HUES64 (cell line): ENCODE data around the gene PTPN2.
"Not testable (repeated sequence)": the region's sequence is repeated elsewhere in the genome, so short reads cannot be mapped to it uniquely, and the experiment has no call there.

Experiments
- H3K27ac ChIP-seq: 2 replicates; pipeline ENCODE4 v1.7.0; 2013; ENCODE audit warnings: low read depth, low read length, inconsistent platforms
- H3K27me3 ChIP-seq: 2 replicates; pipeline ENCODE4 v1.6.1; 2013; ENCODE audit warnings: mild to moderate bottlenecking, low read length; ENCODE audit not compliant: insufficient read depth
- H3K36me3 ChIP-seq: 2 replicates; pipeline ENCODE4 v1.6.1; 2013; ENCODE audit warnings: mild to moderate bottlenecking, low read length; ENCODE audit not compliant: insufficient read depth
- H3K4me1 ChIP-seq: 2 replicates; pipeline ENCODE4 v1.6.1; 2013; ENCODE audit warnings: mild to moderate bottlenecking, low read length, moderate library complexity; ENCODE audit not compliant: insufficient read depth
- H3K4me3 ChIP-seq: 2 replicates; pipeline ENCODE4 v1.5.1; 2013; ENCODE audit warnings: mild to moderate bottlenecking, low read length, moderate library complexity
- H3K9ac ChIP-seq: 2 replicates; pipeline ENCODE4 v1.6.1; 2013; ENCODE audit warnings: mild to moderate bottlenecking, low read depth, low read length
- H3K9me3 ChIP-seq: 2 replicates; pipeline ENCODE4 v1.6.1; 2013; ENCODE audit warnings: low read depth, low read length; ENCODE audit not compliant: insufficient read depth
- WGBS: fragments of 150-250, 120-280 bp; methylation state at CpG from one replicate; pipeline ENCODE4 v1.1.7; 2013; ENCODE audit warnings: missing lambda C conversion rate; 5-methylcytosine and 5-hydroxymethylcytosine counted together

PTPN2 gene

GRCh38 chr18:12782521-12782920 lies 101.5 kb downstream of the PTPN2 start:
- WGBS: 86% methylated on average over 6 of the region's 6 CpGs
- no peak overlapping the region for H3K27ac ChIP-seq

DNA sequence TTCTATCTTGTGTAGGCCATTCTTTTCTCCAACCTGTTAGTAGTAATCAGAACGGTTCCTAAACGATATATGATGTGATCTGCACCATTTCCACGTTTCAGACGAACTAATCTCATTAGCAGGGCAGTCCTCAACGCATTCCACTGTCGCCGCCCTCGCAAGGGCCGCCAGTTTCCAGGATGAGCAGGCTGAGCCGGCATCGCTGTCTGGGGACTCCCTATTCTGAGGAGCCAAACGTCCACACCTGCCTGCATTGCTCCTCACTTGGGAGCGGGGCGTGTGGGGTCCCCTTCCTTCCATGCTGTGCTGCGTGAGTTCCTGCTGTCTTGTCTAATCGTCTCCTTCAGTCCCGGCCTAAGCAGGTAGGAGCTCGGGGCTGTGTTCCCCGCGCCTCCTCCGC lies 104.6 kb downstream of the PTPN2 start:
- Histone ChIP-seq H3K36me3 (no peaks in the 10 kb centered on the region), H3K9me3 (no peaks in the 10 kb centered on the region; the same call in 1 of the 2 replicates), H3K4me3 (no peak overlapping the region), H3K4me1 (no peaks in the 10 kb centered on the region), H3K27me3 (peaks cover 17% of the 10 kb centered on the region), H3K9ac (no peak overlapping the region), H3K27ac (no peak overlapping the region)
- WGBS: 95% methylated on average over 21 of the region's 21 CpGs

More at GRCh38 chr18:12782521-12782920, 101.5 kb downstream of the PTPN2 start:
- Histone ChIP-seq H3K4me3 (no peak overlapping the region), H3K36me3 (no peaks in the 10 kb centered on the region), H3K9me3 (no peaks in the 10 kb centered on the region), H3K9ac (no peak overlapping the region), H3K27me3 (peaks cover 10% of the 10 kb centered on the region), H3K4me1 (no peaks in the 10 kb centered on the region)

DNA sequence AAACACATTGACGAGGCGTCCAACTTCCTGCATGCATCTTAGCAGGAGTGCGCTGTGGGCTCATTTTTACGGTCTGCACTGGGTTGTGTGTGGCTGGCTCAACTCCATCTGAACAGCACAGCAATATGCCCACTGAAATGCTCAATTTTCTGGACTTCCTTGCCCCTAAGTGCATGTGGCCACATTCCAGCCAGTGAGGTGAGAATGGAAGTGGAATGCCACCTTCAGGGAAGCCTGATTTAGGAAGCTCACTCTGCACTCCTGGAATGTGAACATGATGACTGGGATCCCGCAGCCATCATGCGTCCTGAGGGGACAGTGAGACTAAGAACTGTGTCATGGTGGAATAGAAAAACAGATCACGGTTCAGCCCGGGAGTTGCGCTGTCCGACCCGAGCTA lies 105.0 kb downstream of the PTPN2 start:
- H3K4me3 ChIP-seq: no peak overlapping the region
- no peaks in the 10 kb centered on the region for H3K4me1 ChIP-seq
- WGBS: 94% methylated on average over 11 of the region's 11 CpGs
- H3K9ac ChIP-seq: no peak overlapping the region
- no peaks in the 10 kb centered on the region for H3K36me3 ChIP-seq
- H3K27ac ChIP-seq: no peak overlapping the region
- peaks cover 17% of the 10 kb centered on the region for H3K27me3 ChIP-seq
- H3K9me3 ChIP-seq: no peaks in the 10 kb centered on the region; the same call in 1 of the 2 replicates

- Histone ChIP-seq H3K4me3 (peak overlapping the region; percentile 40), H3K36me3 (no peaks in the 10 kb centered on the region), H3K27ac (no peak overlapping the region), H3K27me3 (peaks cover 17% of the 10 kb centered on the region), H3K4me1 (no peaks in the 10 kb centered on the region), H3K9me3 (no peaks in the 10 kb centered on the region; the same call in 1 of the 2 replicates), H3K9ac (no peak overlapping the region)
- 93% methylated on average over 39 of the region's 39 CpGs for WGBS
Measured at GRCh38 chr18:12777500-12777944, 106.5 kb downstream of the PTPN2 start.

DNA sequence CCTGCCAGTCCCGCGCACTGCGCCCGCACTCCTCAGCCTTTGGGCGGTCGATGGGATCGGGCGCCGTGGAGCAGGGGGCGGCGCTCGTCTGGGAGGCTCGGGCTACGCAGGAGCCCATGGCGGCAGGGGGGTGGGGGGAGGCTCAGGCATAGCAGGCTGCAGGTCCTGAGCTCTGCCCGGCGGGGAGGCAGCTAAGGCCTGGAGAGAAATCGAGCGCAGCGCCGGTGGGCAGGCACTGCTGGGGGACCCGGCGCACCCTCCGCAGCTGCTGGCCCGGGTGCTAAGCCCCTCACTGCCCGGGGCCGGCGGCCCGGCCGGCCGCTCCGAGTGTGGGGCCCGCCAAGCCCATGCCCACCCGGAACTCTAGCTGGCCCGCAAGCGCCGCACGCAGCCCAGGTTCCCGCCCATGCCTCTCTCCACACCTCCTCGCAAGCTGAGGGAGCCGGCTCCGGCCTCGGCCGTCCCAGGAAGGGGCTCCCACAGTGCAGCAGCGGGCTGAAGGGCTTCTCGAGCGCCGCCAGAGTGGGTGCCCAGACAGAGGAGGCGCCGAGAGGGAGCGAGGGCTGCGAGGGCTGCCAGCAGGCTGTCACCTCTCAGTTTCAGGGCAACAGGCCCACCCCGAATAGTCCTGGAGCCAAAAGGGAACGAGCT lies 107.1 kb downstream of the PTPN2 start:
- H3K9ac ChIP-seq: no peak overlapping the region
- H3K27ac ChIP-seq: no peak overlapping the region
- H3K4me3 ChIP-seq: peak overlapping the region; percentile 40
- no peaks in the 10 kb centered on the region; the same call in 1 of the 2 replicates for H3K9me3 ChIP-seq
- WGBS: 92% methylated on average over 54 of the region's 54 CpGs
- no peaks in the 10 kb centered on the region for H3K4me1 ChIP-seq
- no peaks in the 10 kb centered on the region for H3K36me3 ChIP-seq
- peaks cover 17% of the 10 kb centered on the region for H3K27me3 ChIP-seq

DNA sequence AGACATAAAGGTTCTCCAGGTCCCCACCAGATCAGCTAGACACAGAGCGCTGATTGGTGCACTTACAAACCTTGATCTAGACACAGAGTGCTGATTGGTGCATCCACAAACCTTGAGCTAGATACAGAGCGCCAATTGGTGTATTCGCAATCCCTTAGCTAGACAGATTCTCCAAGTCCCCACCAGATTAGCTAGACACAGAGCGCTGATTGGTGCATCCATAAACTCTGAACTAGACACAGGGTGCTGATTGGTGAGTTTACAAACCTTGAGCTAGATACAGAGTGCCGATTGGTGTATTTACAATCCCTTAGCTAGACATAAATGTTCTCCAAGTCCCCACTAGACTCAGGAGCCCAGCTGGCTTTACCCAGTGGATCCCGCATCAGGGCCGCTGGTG lies 107.6 kb downstream of the PTPN2 start:
- not testable (repeated sequence) for H3K4me1 ChIP-seq, H3K36me3 ChIP-seq, H3K9ac ChIP-seq, H3K27ac ChIP-seq, H3K9me3 ChIP-seq
- Histone ChIP-seq H3K27me3 (peaks cover 17% of the 10 kb centered on the region), H3K4me3 (peak overlapping the region; percentile 40; the same call in 1 of the 2 replicates)
- WGBS: 97% methylated on average over 7 of the region's 7 CpGs

DNA sequence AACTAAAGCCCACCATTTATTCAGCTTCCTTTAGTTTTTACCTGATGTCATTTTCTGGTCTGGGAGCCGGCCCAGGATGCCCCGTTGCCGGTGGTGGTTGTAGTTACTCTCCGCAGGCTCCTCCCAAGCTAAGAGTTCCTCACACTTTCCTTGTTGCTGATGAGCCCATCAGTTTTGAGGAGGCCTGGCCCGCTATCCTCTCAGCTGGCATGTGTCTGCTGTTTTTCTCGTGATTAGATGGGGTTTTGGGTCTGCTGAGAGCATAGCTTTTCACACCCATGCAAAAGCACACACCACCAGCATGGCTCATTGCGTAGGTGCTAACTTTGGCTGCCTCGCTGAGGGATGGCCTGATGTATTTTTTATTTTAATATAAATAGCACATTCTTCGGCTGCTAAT lies 109.1 kb downstream of the PTPN2 start:
- no peak overlapping the region for H3K9ac ChIP-seq
- no peaks in the 10 kb centered on the region for H3K36me3 ChIP-seq
- 92% methylated on average over 7 of the region's 9 CpGs for WGBS
- no peaks in the 10 kb centered on the region for H3K4me1 ChIP-seq
- H3K27me3 ChIP-seq: peaks cover 17% of the 10 kb centered on the region
- H3K27ac ChIP-seq: no peak overlapping the region
- H3K9me3 ChIP-seq: no peaks in the 10 kb centered on the region; the same call in 1 of the 2 replicates
- H3K4me3 ChIP-seq: no peak overlapping the region

- Histone ChIP-seq H3K27ac (no peak overlapping the region), H3K9ac (no peak overlapping the region), H3K4me1 (no peaks in the 10 kb centered on the region), H3K4me3 (no peak overlapping the region), H3K36me3 (no peaks in the 10 kb centered on the region), H3K9me3 (no peaks in the 10 kb centered on the region; the same call in 1 of the 2 replicates), H3K27me3 (peaks cover 15% of the 10 kb centered on the region)
- 94% methylated on average over 5 of the region's 5 CpGs for WGBS
Measured at GRCh38 chr18:12773369-12773768, 110.7 kb downstream of the PTPN2 start.

- no peak overlapping the region for H3K27ac ChIP-seq
- no peak overlapping the region for H3K9ac ChIP-seq
- H3K4me3 ChIP-seq: no peak overlapping the region
- 89% methylated on average over 5 of the region's 6 CpGs for WGBS
- peaks cover 2% of the 10 kb centered on the region; the same call in 1 of the 2 replicates for H3K27me3 ChIP-seq
- no peaks in the 10 kb centered on the region for H3K36me3 ChIP-seq
- no peaks in the 10 kb centered on the region for H3K4me1 ChIP-seq
- no peaks in the 10 kb centered on the region; the same call in 1 of the 2 replicates for H3K9me3 ChIP-seq
Measured at GRCh38 chr18:12772111-12772510, 111.9 kb downstream of the PTPN2 start.

GRCh38 chr18:12770469-12771219 lies 113.4 kb downstream of the PTPN2 start:
- 96% methylated on average over 15 of the region's 15 CpGs for WGBS
- no peak overlapping the region for H3K9ac ChIP-seq
- no peaks in the 10 kb centered on the region for H3K36me3 ChIP-seq
- H3K27me3 ChIP-seq: no peaks in the 10 kb centered on the region
- H3K27ac ChIP-seq: no peak overlapping the region
- peaks cover 5% of the 10 kb centered on the region for H3K4me1 ChIP-seq
- H3K4me3 ChIP-seq: no peak overlapping the region
- no peaks in the 10 kb centered on the region for H3K9me3 ChIP-seq

GRCh38 chr18:12769644-12770440 lies 114.2 kb downstream of the PTPN2 start:
- no peaks in the 10 kb centered on the region for H3K36me3 ChIP-seq
- H3K9ac ChIP-seq: no peak overlapping the region
- no peak overlapping the region for H3K4me3 ChIP-seq
- no peaks in the 10 kb centered on the region for H3K9me3 ChIP-seq
- H3K4me1 ChIP-seq: peaks cover 5% of the 10 kb centered on the region
- 84% methylated on average over 4 of the region's 4 CpGs for WGBS
- H3K27ac ChIP-seq: no peak overlapping the region
- H3K27me3 ChIP-seq: no peaks in the 10 kb centered on the region
